ENCODE results near the gene CACNB2. TPM values are rescaled to one million over a fixed set of nuclear protein-coding genes. Genes with fewer than 3 reads are reported as not detected.

The CACNB2 gene
- total RNA-seq, 4 donors from 2014 or later, result 0.13 to 1.5 (median 0.18) TPM; not detected in 1

DNA sequence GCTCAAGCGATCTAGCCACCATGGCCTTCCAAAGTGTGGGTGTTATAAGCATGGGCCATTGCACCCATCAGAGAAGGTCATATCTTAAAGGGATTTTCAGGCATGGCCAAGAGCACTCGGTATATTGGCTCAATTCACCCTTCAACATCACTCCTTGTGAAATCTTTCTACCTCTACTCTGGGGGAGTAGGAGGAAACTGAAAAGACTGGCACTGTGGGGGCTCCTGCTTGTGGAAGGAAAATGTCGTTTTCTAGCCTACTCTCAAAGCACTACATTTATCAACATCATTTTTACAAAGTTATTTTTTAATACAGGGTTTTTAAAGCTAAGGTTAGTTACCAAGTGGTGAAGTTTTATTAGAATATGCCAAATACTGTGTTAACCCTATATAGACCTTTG, 42.0 kb upstream of the CACNB2 start:
- Histone ChIP-seq H3K27ac (no peak overlapping the region), H3K36me3 (no peaks in the 10 kb centered on the region), H3K4me1 (no peaks in the 10 kb centered on the region), H3K4me3 (no peak overlapping the region), H3K27me3 (no peaks in the 10 kb centered on the region), H3K9me3 (no peaks in the 10 kb centered on the region)
- in situ Hi-C loops (cut with MboI; ENCODE audit: low sequenced_read_pairs in 4 of 4) (no loop called here), intact Hi-C loops (cut with DNase I; ENCODE audit: low total_unique reads) (no loop called here)
- DNase-seq (no peak), ATAC-seq (no peak)
- TF ChIP-seq, protein P1, sequence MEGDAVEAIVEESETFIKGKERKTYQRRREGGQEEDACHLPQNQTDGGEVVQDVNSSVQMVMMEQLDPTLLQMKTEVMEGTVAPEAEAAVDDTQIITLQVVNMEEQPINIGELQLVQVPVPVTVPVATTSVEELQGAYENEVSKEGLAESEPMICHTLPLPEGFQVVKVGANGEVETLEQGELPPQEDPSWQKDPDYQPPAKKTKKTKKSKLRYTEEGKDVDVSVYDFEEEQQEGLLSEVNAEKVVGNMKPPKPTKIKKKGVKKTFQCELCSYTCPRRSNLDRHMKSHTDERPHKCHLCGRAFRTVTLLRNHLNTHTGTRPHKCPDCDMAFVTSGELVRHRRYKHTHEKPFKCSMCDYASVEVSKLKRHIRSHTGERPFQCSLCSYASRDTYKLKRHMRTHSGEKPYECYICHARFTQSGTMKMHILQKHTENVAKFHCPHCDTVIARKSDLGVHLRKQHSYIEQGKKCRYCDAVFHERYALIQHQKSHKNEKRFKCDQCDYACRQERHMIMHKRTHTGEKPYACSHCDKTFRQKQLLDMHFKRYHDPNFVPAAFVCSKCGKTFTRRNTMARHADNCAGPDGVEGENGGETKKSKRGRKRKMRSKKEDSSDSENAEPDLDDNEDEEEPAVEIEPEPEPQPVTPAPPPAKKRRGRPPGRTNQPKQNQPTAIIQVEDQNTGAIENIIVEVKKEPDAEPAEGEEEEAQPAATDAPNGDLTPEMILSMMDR (IDR thresholded peaks at IDR 0.05 in 4 of 5, conservative IDR thresholded peaks at IDR 0.05 in 1 of 5), result no peak
- TF ChIP-seq POLR2A (IDR thresholded peaks at IDR 0.05), result no peak

DNA sequence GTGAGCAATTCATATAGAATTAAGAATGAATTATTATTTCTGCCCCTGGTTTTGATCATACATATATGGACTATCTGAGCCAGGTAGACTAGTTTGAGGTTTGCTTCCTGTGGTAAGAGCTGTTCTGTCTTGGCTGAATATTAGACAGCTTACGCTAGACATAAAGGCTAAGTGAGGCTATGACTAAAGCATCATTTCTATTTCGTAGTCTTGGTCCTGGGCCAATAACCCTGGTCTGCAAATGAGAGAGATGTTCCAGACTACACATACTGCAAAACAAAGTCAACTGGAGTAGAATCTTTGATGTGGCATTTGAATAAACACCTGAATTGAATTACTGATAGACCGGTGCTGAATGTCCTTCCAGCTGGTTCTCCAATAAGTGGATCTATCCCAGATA, 40.8 kb upstream of the CACNB2 start:
- DNase-seq (no peak), ATAC-seq (no peak)
- no peaks in the 10 kb centered on the region for H3K27me3 ChIP-seq
- no peaks in the 10 kb centered on the region for H3K9me3 ChIP-seq
- no peak overlapping the region for H3K27ac ChIP-seq
- intact Hi-C loops (cut with DNase I; ENCODE audit: low total_unique reads) (no loop called here), in situ Hi-C loops (cut with MboI; ENCODE audit: low sequenced_read_pairs in 4 of 4) (no loop called here)
- no peak for TF ChIP-seq POLR2A (IDR thresholded peaks at IDR 0.05)
- TF ChIP-seq, protein P1 (IDR thresholded peaks at IDR 0.05 in 4 of 5, conservative IDR thresholded peaks at IDR 0.05 in 1 of 5), result no peak
- H3K4me3 ChIP-seq, result no peak overlapping the region
- no peaks in the 10 kb centered on the region for H3K4me1 ChIP-seq
- H3K36me3 ChIP-seq, result no peaks in the 10 kb centered on the region

DNA sequence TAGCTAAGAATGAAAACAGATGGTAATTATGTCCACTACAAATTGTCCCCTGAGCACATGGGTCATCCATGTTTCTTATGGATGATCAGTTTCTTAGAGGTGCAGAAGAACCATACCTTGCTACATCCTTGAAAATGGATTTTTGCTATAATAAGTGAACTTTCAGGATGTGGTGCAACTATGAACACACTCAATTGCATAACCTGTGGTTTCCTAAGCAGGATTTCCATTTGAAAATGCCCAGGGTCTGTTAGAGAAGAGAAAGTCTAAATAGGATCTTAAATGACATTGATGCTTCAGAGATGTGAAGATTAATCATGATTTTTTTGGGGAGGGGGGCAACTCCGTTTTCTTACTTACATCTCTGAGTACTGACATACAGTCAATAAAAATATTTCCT, 39.6 kb upstream of the CACNB2 start:
- no peak for TF ChIP-seq POLR2A (IDR thresholded peaks at IDR 0.05)
- TF ChIP-seq, protein P1 (IDR thresholded peaks at IDR 0.05 in 4 of 5, conservative IDR thresholded peaks at IDR 0.05 in 1 of 5), result no peak
- intact Hi-C loops (cut with DNase I; ENCODE audit: low total_unique reads), result no loop called here
- no peak for DNase-seq
- ATAC-seq, result no peak
- Histone ChIP-seq H3K27me3 (no peaks in the 10 kb centered on the region), H3K27ac (no peak overlapping the region), H3K4me3 (no peak overlapping the region), H3K36me3 (no peaks in the 10 kb centered on the region), H3K4me1 (no peaks in the 10 kb centered on the region), H3K9me3 (no peaks in the 10 kb centered on the region)
- in situ Hi-C loops (cut with MboI; ENCODE audit: low sequenced_read_pairs in 4 of 4), result loop anchor here in 1 of 4 donors (25.0 kb wide), 1 partner anchor 488 kb away; the partner anchor contains the start of gene HACD1

DNA sequence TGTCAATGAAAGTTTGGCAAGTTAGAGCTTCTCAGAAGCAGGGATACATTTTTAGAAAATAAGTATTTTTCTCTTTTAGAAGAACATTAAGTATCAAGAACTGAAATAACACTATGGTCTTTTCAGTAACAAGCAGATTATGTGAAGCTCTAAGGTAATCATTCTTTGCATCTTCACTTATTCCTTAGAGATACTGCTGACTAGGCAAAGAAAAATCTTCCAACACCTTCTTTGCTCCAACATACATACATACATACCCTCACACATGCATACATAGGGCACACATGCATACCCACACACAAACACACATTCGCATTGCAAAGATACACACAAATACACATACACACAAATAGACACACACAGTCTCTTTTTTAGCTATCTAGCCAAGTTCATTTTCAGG, 37.8 kb upstream of the CACNB2 start:
- intact Hi-C loops (cut with DNase I; ENCODE audit: low total_unique reads), result no loop called here
- Histone ChIP-seq H3K4me1 (no peaks in the 10 kb centered on the region), H3K27me3 (no peaks in the 10 kb centered on the region), H3K36me3 (no peaks in the 10 kb centered on the region), H3K4me3 (no peak overlapping the region), H3K9me3 (no peaks in the 10 kb centered on the region), H3K27ac (no peak overlapping the region)
- in situ Hi-C loops (cut with MboI; ENCODE audit: low sequenced_read_pairs in 4 of 4), result loop anchor here in 1 of 4 donors (25.0 kb wide), 1 partner anchor 490 kb away; the partner anchor contains the start of gene HACD1
- TF ChIP-seq, protein P1 (IDR thresholded peaks at IDR 0.05 in 4 of 5, conservative IDR thresholded peaks at IDR 0.05 in 1 of 5), result no peak
- no peak for TF ChIP-seq POLR2A (IDR thresholded peaks at IDR 0.05)
- no peak for ATAC-seq
- DNase-seq, result no peak

Measured in gastrocnemius medialis (tissue), 4 donors.